ENCODE results near the gene PEX3. TPM values are rescaled to one million over a fixed set of nuclear protein-coding genes. Genes with fewer than 3 reads are reported as not detected.

The PEX3 gene
- total RNA-seq (2021) = 18.4 and 20.9 TPM in 2 replicates
- Bru-seq, nascent RNA = percentile 69 among the genes with signal in this experiment
- percentile 82 among the genes with signal in this experiment for BruChase-seq, experiment 1, labeled RNA remaining after a 2-hour chase
- BruChase-seq, experiment 2, labeled RNA remaining after a 6-hour chase = percentile 64 among the genes with signal in this experiment
- long read RNA-seq, transcript PEX3-201 (12 exons, 1,969 nt) = major isoform, 59 of 65 reads
- long read RNA-seq, partial matches to known transcripts = 1 of 65 reads
- long read RNA-seq, other reads (novel, unspliced or antisense) = 5 of 65 reads

DNA sequence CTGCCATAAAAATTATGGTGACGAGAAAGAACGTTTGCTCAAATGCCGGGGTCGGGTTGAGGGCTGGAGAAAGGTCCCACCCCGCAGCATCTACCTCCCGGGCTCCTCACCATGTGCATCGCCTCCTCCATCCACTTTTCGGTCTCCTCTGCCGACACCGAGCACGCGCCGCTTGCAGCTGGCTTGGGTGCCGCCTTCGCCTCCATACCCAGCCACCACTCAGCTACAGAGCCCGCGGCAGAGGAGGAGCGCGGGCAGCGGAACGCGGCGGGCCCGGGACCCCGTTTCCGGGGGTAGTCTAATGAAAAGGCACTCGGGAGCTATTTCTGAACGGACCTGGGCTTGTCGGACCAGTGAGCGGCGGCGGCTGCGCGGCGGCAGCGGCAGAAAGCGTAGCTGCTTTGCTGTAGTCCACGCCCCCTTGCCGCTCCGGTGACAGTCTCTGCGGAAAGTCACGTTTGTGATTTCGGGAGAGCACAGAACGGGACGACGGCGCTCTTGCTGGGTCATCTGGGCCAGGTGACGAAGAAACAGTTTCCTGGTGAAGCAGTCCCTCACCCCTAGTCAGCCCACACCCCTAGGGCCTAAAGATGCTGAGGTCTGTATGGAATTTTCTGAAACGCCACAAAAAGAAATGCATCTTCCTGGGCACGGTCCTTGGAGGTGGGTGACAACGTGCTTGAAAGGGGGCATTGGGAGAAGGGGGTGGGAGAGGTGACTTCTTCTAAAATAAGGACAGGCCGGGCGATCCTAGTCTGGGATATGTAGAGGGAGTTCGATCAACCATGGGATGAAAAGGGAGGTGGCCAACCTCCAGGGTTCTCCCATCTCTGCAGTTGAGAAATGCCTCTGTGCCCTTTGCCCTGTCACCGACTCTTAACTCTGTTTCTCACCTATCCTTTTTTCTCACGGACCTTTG, at the start of gene PEX3, which contains the start of gene ADAT2:
TSS of gene PEX3 (plus strand) at position 353 of the 919 bp plus-strand sequence. CDS start at position 591, 238 bp downstream.
TSS of gene ADAT2 (minus strand) at position 243 of the 919 bp plus-strand sequence. CDS start at position 206, 37 bp downstream.
- Histone ChIP-seq H3K36me3 (ENCODE audit: low read depth) (no peaks in the 10 kb centered on the region), H2AFZ (peak within 1 kb of the TSS; percentile 98), H3K9me3 (ENCODE audit: insufficient read depth, low read depth) (no peaks in the 10 kb centered on the region), H3K4me1 (replicated peaks; ENCODE audit: insufficient read depth) (peaks cover 22% of the 10 kb centered on the region), H3K27ac (peak within 1 kb of the TSS; percentile 47), H3F3A (ENCODE audit: insufficient read depth, low read depth) (no peaks in the 10 kb centered on the region; the same call in 1 of the 2 replicates), H3K4me3 (peak within 1 kb of the TSS; percentile 77), H3K9me2 (ENCODE audit: insufficient read depth) (no peaks in the 10 kb centered on the region), H4K20me1 (ENCODE audit: insufficient read depth) (no peaks in the 10 kb centered on the region), H3K4me2 (peak within 1 kb of the TSS; percentile 82), H3K27me3 (ENCODE audit: insufficient read depth, low read depth) (no peaks in the 10 kb centered on the region), H3K79me2 (ENCODE audit: low read depth) (peaks cover 61% of the 10 kb centered on the region)
- POLR2A ChIA-PET (ENCODE audit: unreplicated experiment) = interaction anchor here (0.5 to 0.7 kb wide), 6 partner anchors 9 to 676 kb away, joined by 3 to 5 read pairs (median 4); no protein-coding TSS in a partner anchor
- TSS peak; percentile 75 for BruUV-seq (replicated peaks)
- TF ChIP-seq EZH2 (IDR thresholded peaks at IDR 0.05; ENCODE audit: low read depth) = no peak
- TF ChIP-seq, protein P1, sequence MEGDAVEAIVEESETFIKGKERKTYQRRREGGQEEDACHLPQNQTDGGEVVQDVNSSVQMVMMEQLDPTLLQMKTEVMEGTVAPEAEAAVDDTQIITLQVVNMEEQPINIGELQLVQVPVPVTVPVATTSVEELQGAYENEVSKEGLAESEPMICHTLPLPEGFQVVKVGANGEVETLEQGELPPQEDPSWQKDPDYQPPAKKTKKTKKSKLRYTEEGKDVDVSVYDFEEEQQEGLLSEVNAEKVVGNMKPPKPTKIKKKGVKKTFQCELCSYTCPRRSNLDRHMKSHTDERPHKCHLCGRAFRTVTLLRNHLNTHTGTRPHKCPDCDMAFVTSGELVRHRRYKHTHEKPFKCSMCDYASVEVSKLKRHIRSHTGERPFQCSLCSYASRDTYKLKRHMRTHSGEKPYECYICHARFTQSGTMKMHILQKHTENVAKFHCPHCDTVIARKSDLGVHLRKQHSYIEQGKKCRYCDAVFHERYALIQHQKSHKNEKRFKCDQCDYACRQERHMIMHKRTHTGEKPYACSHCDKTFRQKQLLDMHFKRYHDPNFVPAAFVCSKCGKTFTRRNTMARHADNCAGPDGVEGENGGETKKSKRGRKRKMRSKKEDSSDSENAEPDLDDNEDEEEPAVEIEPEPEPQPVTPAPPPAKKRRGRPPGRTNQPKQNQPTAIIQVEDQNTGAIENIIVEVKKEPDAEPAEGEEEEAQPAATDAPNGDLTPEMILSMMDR (conservative IDR thresholded peaks at IDR 0.05) = no peak
- intact Hi-C loops (cut with micrococcal nuclease; ENCODE audit: unreplicated experiment) = loop anchor here (1.0 to 2.0 kb wide), 2 partner anchors 60 to 504 kb away; partner anchors contain the start of gene FUCA2
- peak; percentile 84 to 94 for DNase-seq
- CTCF ChIA-PET = interaction anchor here (0.6 to 1.5 kb wide), 2 partner anchors 23 to 578 kb away, joined by 4 to 7 read pairs; no protein-coding TSS in a partner anchor

- Histone ChIP-seq H3K79me2 (ENCODE audit: low read depth) (no peaks in the 10 kb centered on the region), H3K4me3 (no peak overlapping the region), H3K27me3 (ENCODE audit: insufficient read depth, low read depth) (no peaks in the 10 kb centered on the region), H3K27ac (peak overlapping the region; percentile 10; the same call in 1 of the 2 replicates), H3K4me1 (replicated peaks; ENCODE audit: insufficient read depth) (peaks cover 69% of the 10 kb centered on the region), H3K36me3 (ENCODE audit: low read depth) (no peaks in the 10 kb centered on the region), H3F3A (ENCODE audit: insufficient read depth, low read depth) (peaks cover 33% of the 10 kb centered on the region), H3K9me3 (ENCODE audit: insufficient read depth, low read depth) (no peaks in the 10 kb centered on the region; the same call in 1 of the 2 replicates), H2AFZ (no peak overlapping the region), H3K4me2 (no peak overlapping the region), H3K9me2 (ENCODE audit: insufficient read depth) (no peaks in the 10 kb centered on the region), H4K20me1 (ENCODE audit: insufficient read depth) (no peaks in the 10 kb centered on the region)
- no peak for DNase-seq
- ChIA-PET CTCF (no interaction called here), POLR2A (ENCODE audit: unreplicated experiment) (interaction anchor here (1.0 kb wide), 1 partner anchor 65 kb away, joined by 10 read pairs; no protein-coding TSS in a partner anchor)
- intact Hi-C loops (cut with micrococcal nuclease; ENCODE audit: unreplicated experiment) = no loop called here
- TF ChIP-seq EZH2 (IDR thresholded peaks at IDR 0.05; ENCODE audit: low read depth) = no peak
- TF ChIP-seq, protein P1 (conservative IDR thresholded peaks at IDR 0.05) = no peak
- BruUV-seq (replicated peaks) = no TSS peak
Observed at GRCh38 chr6:143401068-143401446, 49.5 kb upstream of the PEX3 start.

Data from PC-9 (cell line).